Activated T-cell treated with anti-CD3 and anti-CD28 coated beads for 4 hours (primary cell): ENCODE data around the gene ZRANB1.

Experiments
- DNase-seq: peaks from one replicate; pipeline ENCODE4 v3.0.0-alpha.2; 2020

The ZRANB1 gene

DNA sequence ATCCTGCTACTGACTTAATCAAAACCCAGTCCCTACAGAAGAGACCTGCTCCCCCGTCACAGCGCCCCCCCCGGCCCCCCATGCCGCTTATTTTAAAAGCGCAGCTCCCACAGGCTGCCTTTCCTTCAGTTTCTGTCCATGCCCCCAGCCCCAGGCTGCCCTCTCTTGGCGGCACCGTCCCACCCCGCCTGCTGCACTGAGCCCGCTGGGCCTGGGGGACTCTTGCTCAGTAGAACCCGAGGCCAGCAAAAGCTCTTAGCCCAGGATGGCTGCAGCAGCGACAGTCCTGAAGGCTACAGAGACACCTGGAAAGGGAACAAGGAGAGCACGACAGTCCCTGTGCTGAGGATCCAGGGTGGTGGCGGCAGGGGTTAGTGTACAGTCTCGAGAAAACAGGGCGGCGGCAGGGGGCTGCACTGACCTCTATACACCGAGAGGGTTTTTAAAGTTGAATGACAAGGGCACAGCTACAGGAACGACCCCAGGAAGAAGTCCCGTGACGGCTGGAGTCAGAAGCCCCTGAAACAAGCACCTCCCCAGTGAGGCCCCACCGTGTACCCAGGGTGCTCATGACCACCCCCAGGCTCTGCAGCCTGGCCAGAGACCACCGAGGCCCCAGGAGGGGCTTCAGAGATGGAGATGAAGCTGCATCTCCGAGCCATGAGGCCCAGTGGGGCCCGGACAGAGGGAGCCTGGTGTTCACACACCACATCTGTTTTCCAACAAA lies 54.4 kb downstream of the ZRANB1 start:
- DNase-seq: no peak

DNA sequence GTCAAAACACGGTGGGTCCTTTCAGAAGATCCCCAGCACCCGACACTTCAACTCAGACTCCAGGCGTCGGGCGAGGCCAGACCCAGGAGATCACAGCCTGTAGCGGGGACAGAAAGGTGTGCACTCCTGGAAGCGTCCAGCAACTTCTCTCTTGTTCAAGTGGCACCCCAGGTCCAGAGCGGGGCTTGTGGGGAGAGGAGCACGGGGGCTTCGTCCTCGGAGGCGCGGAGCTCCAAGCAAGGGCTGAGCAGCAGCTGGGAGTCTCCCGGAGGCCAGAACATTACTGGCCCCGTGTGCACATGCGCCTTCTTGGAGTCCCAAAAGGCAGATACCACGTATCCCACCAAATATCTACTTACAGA lies 54.9 kb downstream of the ZRANB1 start:
- no peak for DNase-seq

DNA sequence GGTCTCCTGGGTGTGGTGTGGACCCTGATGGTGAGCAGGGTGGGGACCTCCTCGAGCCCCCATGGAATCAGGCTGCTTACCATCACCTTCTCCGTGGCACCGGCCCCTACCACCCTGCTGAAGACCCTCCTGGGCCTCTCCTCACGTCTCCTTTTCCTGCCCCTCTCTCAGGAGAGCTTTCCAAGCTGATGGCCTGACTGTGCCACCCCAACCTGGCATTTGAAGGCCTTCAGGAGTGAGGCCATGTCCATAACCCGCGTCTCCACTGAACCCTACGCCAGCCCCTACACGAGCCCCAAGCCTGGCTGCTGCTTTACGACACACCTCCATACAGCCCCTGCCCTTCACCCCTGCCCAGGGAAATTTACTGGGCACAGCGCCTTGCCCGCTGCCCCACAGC lies 55.4 kb downstream of the ZRANB1 start:
- no peak for DNase-seq

DNA sequence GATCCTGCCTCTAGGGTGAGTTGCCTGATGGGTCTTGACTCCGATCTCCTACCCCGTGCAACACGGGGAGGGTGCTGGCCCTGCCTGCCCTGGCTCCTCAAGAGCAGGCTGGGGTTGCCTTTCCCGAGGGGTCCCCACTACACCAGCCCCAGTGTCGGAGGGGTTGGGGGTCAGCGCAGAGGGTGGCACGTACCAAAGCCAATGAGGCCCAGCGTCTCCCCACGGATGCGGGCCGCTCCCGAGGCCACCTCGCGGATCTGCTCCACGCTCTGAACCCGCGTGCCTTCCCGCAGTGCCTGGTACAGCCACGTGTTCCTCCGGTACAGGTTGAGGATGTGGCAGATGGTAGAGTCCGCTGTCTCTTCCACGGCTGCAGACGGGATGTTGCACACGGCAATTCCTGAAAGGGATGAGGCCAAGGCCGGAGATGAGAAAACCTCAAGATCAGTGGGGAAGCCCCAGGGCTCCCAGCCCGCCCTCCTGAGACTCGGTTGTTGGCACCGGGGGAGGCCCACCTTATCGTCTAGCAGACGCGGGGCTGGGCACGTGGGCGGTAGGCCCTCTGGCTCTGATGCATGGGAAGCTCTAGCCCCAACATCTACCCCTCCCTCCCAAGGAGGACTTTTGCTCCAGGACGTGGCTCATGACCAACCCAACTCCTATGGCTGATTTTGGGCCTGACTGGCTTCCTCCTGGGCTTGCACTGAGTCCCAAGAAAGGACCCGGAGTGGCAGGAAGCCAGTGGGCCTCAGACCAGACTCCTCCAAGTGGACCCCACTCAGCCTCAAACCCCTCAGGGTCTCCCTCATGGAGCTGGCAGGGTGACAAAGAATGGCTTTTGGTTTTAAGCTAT lies 56.1 kb downstream of the ZRANB1 start:
- DNase-seq: no peak

DNA sequence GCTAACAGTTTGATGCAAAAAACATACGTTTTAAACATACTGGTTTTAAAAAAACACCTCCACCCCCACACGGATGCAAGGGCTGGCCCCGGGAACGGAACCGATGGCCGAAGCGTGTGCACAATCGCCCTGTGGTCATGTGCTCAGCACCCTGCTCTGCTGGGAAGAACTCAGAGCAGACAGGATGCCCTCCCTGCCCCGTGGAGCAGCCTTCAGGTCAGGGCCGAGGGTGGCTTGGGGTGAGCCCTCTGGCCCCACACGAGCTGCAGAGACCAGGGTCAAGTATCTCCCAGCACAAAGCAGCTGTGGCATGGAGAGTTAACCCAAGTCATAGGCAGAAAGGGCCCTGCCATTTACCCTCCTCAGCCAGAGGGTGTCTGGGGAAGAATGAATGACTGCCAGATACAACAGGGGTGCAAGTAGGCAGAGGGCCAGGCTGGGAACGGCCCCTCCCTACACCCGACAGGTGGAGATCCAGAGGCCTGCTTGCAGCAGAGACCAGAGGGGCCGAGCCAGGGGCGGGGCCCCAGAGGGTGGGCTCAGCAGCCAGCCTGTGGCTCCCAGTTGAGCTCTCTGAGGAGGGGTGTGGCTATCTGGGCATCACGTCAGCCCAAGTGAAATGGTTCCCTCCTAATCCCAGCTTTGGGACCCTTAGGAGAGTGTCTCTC lies 56.8 kb downstream of the ZRANB1 start:
- DNase-seq: no peak

DNA sequence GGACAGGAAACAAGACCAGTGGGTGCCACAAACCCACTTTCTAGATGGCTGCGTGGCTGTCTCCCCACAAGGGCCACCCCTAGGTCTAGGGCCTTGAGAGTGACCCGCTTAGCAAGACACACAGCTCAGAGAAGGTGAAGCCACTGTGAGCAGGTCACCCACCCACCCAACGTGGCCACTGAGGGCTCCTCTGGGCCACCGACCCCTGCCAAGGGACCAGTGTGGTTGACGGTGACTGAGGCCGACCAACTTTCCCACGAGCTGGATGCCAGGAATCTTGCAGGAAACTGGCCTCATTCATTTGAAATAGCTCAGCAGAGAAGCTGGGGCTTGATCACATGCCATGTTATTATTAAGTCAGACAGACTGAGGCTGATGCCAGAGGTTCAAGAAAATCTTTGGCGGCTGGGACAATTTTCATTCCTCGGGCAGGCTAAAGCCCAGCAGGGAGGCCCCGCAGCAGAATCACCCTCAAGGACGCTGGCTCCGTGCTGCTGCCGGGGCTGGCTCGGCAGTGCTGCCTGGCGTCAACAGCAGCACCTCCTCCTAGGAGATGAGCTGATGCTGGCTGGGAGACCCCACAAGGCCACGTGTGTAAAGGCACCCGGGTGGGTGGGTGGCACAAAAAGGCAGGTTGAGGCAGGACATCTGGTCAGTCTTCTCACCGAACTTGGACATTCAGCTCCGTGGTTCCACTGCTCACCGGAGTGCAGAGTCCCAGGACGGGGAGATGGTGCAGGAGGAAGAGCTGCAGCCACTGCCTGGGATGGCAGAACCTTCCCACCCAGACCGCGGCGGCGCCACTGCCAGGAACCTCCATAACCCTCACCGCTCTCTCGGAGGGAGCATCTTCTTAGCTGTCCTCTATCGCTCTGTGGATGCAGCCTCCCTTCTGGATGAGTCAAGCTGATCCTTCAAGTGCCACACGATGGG lies 57.8 kb downstream of the ZRANB1 start:
- no peak for DNase-seq

DNA sequence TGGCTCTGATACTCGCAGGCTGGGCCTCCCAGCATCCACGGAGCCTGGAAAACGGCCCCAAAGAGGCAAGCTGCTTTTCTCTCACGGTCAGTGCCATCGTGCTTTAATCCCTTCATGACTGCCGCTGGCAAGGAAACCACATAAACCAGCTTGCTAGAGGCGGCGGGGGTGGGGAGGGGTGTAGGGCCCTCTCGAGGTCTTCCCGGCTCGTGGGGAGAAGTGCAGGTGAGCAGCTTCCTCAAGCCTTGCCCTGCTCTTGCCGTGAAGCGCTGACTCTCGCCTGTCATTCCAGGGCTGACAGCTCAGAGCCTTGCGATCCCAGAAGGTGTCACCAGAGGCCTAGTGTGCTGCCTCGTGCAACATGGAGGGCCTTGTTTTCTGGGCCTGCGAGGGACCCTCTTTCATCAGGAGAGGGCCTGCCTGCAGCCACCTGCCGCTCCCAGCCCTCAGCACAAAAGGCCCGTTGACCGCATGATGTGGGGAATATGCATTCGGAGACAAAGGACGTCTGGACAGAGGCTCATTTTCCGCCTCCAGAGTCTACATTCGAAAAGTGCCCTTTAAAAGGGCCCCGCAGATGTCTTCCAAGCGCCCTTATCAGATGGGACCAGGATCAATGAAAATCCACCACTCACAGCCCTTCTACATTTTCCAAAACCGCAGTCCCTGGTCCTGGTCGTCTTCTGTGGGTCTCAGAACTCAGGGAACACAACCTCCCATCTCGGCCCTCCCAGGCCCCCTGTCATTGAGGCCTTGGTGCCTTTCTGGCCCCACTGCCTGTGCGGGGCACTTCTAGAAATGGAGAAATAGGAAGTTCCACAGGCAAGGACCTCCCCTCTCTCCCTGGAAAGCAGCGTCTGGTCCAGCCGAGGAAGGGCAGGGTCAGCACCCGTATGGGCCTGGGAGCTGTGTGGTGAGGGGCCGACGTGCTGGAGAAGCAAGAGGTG lies 58.7 kb downstream of the ZRANB1 start:
- no peak for DNase-seq

DNA sequence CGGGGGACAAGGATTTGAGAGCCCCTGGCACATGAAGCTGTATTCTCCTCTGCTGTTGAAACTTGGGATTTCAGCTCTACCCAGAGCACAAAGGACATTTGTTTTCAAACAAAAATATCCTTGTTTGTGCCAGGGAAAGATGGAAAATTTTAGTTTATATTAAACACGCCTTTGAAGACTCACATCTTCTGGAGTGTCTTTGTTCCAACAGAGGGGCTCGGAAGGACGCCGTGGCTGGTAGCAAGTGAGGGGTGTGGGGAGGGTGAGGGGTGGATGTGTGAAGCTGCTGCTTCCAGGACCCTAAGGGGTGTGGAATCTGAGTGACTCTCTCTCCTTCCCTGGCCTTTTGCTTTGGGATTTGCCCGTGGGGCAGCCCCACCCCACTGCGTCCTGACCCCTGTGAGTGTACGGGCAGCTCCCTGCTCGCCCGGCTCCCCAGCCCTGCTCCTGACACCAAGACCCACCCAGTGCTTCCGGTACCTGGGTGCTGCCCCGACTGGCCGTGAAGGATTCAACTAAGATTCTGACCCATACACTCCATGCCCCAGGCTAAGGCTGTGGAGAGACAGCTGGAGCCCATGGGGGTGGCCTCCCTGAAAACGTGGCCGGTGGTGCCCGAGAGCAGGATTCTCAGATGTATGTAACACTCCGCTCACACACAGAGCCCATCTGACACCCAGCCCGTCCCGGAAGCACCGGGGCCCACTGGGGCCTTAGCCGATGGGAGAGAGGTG lies 59.6 kb downstream of the ZRANB1 start:
- no peak for DNase-seq

DNA sequence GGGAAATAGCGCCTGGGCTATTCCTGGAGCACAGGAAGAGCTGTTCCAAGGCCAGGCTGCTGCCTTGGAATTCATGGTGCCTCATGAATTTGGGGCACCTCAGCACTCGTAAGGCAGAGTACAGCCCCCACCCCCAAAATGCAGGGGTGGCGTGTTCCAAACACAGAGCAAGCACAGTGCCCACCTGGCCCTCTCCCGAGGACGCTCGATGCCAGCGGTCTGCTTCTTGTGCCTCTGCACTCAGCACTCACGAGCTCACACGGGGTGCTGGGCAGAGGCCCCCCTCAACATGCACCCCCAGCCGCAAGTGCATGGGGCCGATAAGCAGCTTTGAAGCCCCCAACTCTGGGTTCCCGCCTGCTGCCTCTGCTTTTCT lies 60.1 kb downstream of the ZRANB1 start:
- DNase-seq: no peak

DNA sequence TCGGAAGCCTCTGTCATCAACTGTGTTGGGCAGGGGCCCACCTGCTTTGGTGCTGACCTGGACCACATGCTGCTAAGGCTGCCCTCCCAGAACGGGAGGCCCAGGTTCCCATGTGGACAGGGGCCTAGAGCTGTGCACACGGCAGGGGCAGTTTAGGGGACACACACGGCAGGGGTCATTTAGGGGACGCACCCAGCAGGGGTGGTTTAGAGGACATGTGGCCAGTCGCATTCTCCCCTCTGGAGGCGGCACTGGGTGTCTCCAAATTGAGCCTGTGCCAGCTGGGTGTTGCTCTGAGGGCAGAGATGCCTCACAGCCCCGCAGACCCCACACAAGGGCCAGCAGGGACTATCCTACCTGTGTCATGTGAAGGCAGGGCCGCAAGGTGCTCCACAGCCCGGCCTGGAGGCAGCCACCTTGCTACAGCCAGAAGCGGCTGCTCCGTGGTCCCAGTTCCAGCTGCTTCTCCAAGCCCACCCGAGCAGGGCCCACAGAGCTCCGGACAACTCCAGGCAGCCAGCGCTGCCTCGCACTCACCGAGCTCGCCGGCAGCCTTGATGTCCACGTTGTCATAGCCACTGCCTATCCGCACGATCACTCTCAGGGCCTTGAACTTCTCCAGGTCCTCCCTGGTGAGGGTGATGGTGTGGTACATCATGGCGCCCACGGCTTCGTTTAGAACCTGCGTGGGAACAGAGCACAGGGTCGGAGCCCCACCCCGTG lies 60.7 kb downstream of the ZRANB1 start:
- DNase-seq: no peak

DNA sequence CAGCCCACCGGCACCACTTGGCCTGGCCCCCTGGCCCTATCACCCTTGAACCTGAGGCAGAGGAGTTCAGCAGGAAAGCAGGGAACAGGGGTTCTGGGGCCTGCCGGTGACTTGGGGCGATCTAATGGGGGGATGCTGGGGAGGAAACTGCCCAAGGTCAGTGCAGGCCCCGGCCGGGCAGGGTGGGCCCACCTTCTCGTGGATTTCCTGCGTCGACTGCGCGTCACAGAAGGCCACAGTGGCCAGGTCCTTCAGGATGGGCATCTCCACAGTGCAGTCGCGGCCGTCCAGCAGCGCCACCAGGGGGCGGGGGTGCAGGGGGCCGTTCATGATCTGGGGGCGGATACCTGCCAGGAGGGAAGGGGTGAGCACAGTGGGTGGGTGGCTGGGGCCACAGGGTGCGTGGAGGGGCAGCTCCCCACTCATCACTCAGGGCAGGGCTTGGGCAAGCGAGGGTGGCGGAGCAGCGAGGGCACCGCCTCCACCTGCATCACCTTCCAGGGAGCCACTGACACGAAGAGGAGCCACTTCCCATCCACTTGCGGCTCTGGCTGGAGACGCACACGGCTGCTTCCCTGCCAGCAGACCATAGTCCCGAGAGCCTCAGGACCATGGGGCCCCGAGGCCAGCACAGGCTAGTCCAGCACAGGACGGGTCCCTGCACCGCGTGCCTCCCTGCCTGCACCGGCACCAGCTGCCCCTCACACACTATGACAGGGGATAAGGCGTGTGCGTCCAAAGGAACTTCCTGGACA lies 61.4 kb downstream of the ZRANB1 start:
- no peak for DNase-seq

DNA sequence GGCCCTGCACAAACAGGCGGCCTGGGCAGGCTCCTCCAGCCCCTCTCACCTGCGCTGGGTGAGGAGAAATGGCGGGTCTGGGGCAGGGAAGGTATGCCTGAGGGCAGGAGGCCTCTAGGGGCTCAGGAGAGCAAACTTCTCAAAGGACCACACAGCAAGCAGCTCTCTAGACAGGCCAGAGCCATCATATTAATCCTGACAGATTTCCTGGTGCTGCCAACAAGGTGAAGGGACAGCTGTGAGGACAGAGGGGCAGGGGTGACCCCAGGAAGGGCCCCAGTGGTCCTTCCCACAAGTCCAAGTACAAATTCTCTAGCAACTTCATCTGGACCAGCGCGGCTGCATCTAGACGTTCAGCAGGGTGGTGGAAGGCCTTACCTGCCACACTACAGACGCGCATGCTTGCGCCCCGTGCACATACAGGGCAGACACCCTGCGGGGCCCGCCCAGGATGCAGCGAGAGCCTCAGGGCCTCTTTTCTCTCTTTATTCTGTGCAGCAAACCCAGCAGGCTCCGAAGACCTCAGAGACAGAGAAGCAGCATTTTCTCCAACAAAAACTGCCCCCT lies 62.1 kb downstream of the ZRANB1 start:
- no peak for DNase-seq

DNA sequence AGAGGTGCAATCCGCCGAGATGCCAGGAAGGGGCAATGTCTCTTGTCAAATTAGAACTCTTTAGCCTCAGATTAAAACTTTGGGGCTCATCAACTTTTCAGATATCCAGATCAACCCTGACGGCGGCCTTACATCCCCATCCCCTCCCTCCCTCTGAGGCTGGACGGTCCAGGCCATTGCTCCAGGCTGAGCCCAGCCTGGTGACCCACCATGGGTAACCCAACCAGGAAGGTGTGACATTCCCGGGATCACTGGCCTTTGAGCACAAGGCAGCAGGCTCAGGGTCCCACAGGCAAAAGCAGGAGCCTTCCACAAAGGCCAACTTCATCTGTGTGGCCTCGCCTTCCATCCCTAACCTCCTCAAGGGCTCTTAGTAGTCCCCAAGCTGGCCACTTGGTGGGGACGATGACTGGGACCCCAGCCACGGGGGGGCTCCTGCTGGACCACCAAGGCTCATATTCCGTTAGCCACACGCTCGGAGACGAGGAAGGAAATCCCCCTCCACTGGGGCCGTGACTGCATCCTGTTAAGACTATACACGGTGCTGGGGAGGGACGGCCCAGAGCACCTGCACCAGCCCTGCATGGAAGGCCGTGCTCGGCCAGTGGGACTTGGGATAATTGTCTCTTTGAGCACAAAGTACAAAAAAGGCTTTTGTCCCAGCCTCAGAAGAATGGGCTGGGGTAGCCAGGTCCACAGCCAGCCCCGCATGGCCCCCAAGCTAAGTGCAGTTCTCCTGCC lies 62.8 kb downstream of the ZRANB1 start:
- no peak for DNase-seq

DNA sequence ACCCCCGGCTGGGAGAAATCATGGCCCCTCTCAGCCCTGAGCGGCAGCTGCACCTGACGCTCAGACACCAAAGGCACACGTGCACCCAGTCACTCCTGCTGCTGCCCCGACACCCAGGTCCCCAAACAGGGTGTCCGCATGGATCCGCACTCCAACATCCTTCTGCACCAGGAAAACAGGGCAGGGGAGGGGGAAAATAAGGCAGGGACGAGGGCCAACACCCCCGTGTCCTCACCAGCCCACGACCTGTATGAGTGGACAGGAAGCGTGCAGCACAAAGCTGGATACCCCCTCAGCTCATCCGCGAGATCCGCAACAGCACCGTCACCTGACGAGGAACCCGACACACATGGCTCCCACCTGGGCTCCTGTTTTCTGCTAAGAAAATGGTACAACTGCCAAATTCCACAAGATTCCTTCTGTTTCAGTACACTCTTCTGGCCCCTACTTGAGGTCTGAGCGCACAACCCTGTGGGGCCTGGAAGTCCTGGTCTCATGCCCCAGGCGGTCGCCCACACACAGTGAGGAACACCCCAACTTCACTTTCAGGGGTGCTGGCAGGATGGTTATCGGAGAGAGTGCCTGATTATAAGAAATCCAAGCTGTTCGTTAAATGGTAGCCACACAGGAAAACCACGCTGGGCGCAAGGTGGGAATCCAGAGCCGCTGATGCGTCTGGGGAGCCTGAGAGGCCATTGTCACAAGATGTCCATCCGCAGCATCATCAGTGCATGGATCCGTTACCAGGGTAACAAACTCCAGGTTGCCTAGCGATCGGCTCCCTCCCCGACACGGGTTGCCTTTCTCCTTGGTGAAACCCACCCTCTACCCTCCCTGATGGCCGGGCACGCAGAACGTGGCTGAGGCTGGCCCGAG lies 63.6 kb downstream of the ZRANB1 start:
- no peak for DNase-seq

DNA sequence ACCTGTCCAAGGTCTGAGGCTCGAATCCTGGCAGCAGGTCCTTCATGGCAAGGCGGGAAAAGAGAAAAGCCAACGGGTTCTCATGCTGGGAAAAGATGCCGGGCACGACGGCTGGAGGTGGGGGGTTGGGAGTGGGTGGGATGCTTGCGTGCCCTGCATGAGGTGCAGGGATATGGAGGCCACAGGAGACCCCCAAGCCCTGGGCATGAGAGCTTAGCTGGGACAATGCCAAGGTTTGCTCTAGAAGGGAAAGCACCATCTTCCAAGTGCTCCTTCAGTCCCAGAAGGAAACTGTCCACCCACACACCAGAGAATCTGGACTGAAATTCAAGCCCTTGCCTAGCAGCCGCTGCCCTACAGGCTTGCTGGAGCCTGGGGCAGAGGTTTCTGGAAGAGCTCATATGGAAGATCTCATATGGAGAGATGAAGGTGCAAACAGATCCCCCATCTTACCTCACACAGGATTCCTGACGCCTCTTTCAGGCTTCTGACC lies 64.3 kb downstream of the ZRANB1 start:
- no peak for DNase-seq

DNA sequence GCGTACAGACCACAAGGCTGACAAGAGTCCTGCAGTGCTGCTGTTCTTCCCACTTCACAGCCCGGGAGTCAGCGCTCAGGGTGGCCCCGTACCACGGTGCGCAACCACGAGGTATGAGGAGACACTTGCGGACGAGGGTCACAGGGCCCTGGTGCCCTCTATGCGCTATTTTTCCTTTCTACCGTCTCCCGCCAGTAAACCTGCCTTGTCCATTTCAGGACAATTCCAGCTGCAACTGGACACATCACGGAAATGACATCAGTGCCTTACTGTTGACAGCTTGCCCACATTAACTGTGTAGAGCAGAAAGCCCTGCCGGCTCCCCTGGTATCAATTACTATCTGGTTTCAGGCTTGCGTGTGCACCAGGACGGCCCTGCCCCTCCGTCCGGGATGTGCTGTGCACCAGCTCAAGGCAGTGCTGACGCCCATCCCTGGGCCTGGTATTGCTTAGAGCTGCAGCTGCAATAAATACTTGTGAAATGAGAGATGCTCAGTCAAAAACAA lies 65.1 kb downstream of the ZRANB1 start:
- DNase-seq: no peak

DNA sequence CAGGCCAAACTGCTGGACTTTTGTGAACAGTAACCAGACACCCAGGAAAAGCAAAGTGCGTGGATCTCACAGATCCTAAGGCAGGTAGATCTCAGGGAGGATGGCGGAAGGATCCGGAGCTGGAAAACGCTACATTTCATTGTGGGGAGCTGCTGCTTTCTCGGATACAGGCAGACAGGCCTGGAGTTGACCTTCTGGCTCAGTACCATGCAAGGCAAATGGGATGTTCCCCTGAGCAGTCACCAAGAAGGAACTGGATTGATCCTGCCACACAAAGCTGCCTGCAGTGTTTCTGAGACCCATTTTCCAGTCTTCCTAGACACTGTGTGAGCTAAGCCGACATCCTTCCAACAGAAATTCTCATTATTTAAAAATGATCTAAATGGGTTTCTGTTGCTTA lies 65.5 kb downstream of the ZRANB1 start:
- DNase-seq: no peak
